ENCODE results near the gene SUPT3H.

DNA sequence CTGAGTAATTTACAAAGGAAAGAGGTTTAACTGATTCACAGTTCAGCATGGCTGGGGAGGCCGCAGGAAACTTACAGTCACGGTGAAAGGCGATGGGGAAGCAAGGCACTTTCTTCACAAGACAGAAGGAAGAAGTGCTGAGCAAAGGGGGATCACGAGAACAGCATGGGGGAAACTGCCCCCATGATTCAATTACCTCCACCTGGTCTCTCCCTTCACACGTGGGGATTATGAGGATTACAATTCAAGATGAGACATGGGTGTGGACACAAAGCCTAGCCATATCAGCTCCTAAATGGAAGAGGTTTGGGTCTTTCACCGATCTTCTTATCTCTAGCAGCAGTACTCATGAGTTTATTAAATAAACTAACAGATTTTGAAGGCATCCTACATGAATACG is 202.5 kb downstream of the SUPT3H start:
- TF ChIP-seq, protein P1, sequence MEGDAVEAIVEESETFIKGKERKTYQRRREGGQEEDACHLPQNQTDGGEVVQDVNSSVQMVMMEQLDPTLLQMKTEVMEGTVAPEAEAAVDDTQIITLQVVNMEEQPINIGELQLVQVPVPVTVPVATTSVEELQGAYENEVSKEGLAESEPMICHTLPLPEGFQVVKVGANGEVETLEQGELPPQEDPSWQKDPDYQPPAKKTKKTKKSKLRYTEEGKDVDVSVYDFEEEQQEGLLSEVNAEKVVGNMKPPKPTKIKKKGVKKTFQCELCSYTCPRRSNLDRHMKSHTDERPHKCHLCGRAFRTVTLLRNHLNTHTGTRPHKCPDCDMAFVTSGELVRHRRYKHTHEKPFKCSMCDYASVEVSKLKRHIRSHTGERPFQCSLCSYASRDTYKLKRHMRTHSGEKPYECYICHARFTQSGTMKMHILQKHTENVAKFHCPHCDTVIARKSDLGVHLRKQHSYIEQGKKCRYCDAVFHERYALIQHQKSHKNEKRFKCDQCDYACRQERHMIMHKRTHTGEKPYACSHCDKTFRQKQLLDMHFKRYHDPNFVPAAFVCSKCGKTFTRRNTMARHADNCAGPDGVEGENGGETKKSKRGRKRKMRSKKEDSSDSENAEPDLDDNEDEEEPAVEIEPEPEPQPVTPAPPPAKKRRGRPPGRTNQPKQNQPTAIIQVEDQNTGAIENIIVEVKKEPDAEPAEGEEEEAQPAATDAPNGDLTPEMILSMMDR (IDR thresholded peaks at IDR 0.05): no peak
- TF ChIP-seq POLR2A (IDR thresholded peaks at IDR 0.05): no peak

Measured in lower leg skin (tissue), 3 donors.